ENCODE measurements around the gene THAP8. TPM values are rescaled to one million over a fixed set of nuclear protein-coding genes. Genes with fewer than 3 reads are reported as not detected.

The THAP8 gene
- total and polyA plus RNA-seq, 2 of the 13 experiments (the other 11 are each of a cell fraction or from before 2014, with no cell fraction given): 1.7 to 3.7 TPM

GRCh38 chr19:35995048-35995993 is 58.8 kb downstream of the THAP8 start, which contains the start of gene SDHAF1 (continued):
- TF ChIP-seq, protein P1, sequence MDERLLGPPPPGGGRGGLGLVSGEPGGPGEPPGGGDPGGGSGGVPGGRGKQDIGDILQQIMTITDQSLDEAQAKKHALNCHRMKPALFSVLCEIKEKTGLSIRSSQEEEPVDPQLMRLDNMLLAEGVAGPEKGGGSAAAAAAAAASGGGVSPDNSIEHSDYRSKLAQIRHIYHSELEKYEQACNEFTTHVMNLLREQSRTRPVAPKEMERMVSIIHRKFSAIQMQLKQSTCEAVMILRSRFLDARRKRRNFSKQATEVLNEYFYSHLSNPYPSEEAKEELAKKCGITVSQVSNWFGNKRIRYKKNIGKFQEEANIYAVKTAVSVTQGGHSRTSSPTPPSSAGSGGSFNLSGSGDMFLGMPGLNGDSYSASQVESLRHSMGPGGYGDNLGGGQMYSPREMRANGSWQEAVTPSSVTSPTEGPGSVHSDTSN (CRISPR knock-in tag; IDR thresholded peaks at IDR 0.05): no peak
- TF ChIP-seq NR2F1 (CRISPR knock-in tag; IDR thresholded peaks at IDR 0.05) (peak; percentile 91 to 95), KDM3A (CRISPR knock-in tag; IDR thresholded peaks at IDR 0.05; ENCODE audit: low read depth) (no peak; the same call in 1 of the 2 replicates), GABPB1 (CRISPR knock-in tag; IDR thresholded peaks at IDR 0.05) (peak; percentile 96), SAP130 (CRISPR knock-in tag; IDR thresholded peaks at IDR 0.05; ENCODE audit: low read depth) (peak; percentile 97), ZNF354B (CRISPR knock-in tag; IDR thresholded peaks at IDR 0.05) (no peak), ARID3A (IDR thresholded peaks at IDR 0.05; ENCODE audit: low read depth, low read length) (no peak), ZNF598 (CRISPR knock-in tag; IDR thresholded peaks at IDR 0.05; ENCODE audit: borderline replicate concordance) (no peak), ZNF766 (CRISPR knock-in tag; IDR thresholded peaks at IDR 0.05; ENCODE audit: borderline replicate concordance) (peak; percentile 56; the same call in 1 of the 2 replicates), IKZF5 (CRISPR knock-in tag; IDR thresholded peaks at IDR 0.05) (no peak), HOXA9 (CRISPR knock-in tag; IDR thresholded peaks at IDR 0.05; ENCODE audit: borderline replicate concordance) (no peak; the same call in 1 of the 2 replicates), ZSCAN21 (CRISPR knock-in tag; IDR thresholded peaks at IDR 0.05; ENCODE audit: borderline replicate concordance) (peak; percentile 86), RNF2 (conservative IDR thresholded peaks at IDR 0.05; ENCODE audit: low read depth) (peak; percentile 70; the same call in 1 of the 2 replicates), ATF2 (CRISPR knock-in tag; IDR thresholded peaks at IDR 0.05) (peak; percentile 59; the same call in 1 of the 2 replicates), ZNF430 (CRISPR knock-in tag; IDR thresholded peaks at IDR 0.05) (peak; percentile 86; the same call in 1 of the 2 replicates), ZNF441 (CRISPR knock-in tag; IDR thresholded peaks at IDR 0.05; ENCODE audit: borderline replicate concordance) (peak; percentile 90), ARNTL (CRISPR knock-in tag; IDR thresholded peaks at IDR 0.05) (peak; percentile 52; the same call in 1 of the 2 replicates)
- TF ChIP-seq, protein P2, sequence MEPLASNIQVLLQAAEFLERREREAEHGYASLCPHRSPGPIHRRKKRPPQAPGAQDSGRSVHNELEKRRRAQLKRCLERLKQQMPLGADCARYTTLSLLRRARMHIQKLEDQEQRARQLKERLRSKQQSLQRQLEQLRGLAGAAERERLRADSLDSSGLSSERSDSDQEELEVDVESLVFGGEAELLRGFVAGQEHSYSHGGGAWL (CRISPR knock-in tag; IDR thresholded peaks at IDR 0.05): peak; percentile 64; the same call in 1 of the 2 replicates
